HG02981 (cell line): ENCODE data around the gene OSCP1.
A peak's percentile ranks its signal among the peaks of the same experiment; 100 is the strongest.

Experiments
- ATAC-seq: cut with Tn5 transposase; IDR thresholded peaks from one replicate; pipeline ENCODE4 v1.9.1; 2021; ENCODE audit warnings: mild to moderate bottlenecking, moderate library complexity; ENCODE audit not compliant: unreplicated experiment

OSCP1 gene

DNA sequence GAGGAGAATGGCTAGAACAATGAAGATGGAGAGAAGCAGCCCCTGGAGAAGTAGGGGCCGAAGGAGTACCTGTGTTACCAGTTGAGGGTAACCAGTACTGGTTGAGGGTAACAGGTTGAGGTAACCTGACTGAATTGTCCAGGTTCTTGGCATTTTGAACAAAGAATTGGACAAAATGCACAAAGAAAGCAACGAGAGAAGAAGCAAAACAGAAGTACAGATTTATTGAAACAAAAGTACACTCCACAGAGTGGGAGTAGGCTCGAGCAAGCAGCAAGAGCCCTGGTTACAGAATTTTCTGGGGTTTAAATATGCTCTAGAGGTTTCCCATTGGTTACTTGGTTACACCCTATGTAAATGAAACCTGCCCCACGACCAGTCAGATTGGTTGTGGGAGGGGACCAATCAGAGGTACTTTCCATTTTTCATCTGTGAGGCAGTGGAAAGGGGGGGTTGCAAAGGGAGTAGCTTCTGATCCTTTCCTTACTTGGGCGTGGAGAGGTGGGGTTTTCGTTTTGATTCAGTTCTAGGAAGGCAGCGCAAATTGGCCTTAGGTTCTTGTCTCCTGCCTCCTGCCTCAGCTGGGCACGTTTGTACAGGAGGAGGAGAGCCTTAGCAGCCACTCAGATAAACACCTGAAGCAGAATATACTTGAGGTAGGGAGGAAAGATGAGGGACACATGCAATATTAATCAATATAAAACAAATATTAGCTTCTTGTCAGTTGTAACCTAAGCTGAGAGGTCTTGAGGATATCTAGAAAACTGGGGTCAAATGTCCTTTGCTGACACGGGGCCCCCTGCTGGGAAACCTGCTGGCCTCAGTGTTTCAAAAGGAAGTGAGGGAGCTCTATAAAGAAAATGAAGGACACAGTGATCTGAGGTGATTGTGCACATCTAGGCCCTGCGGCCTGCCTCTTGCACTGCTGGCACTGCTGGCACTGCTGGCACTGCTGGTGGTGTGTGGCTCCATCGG is 38.3 kb downstream of the OSCP1 start:
- no peak for ATAC-seq

DNA sequence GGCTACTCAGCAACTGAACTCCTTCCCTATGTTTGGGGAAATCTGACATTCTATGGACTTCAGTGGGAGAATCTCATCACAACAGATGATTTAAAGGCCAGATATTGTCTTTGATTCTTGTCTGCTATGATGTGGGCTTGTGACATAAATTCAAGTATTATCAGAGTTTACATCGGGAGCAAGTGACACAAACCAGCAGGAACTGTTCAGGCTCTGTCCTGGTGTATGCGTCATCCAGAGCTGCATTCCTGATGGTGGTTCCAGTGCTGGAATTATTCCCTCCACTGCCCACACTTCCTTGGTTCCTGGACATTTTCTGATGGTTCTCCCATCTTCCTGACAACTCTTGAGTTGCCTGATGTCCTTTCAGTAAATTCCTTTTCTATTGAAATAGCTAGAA is 41.8 kb downstream of the OSCP1 start:
- ATAC-seq, result no peak

DNA sequence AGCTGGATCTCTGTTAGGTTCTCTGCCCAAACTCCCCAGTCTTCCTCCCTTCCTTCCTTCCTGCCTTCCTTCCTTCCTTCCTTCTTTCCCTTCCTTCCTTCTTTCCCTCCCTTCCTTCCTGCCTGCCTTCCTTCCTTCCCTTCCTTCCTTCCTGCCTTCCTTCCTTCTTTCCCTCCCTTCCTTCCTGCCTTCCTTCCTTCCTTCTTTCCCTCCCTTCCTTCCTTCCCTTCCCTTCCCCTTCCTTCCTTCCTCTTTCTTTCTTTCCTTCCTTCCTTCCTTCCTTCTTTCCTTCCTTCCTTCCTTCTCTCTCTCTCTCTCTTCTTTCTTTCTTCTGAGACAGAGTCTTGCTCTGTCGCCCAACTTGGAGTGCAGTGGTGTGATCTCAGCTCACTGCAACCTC is 43.8 kb downstream of the OSCP1 start:
- no peak for ATAC-seq

GRCh38 chr1:36402504-36402890 is 47.8 kb downstream of the OSCP1 start:
- no peak for ATAC-seq

GRCh38 chr1:36401602-36402503 is 48.4 kb downstream of the OSCP1 start:
- ATAC-seq, result no peak

DNA sequence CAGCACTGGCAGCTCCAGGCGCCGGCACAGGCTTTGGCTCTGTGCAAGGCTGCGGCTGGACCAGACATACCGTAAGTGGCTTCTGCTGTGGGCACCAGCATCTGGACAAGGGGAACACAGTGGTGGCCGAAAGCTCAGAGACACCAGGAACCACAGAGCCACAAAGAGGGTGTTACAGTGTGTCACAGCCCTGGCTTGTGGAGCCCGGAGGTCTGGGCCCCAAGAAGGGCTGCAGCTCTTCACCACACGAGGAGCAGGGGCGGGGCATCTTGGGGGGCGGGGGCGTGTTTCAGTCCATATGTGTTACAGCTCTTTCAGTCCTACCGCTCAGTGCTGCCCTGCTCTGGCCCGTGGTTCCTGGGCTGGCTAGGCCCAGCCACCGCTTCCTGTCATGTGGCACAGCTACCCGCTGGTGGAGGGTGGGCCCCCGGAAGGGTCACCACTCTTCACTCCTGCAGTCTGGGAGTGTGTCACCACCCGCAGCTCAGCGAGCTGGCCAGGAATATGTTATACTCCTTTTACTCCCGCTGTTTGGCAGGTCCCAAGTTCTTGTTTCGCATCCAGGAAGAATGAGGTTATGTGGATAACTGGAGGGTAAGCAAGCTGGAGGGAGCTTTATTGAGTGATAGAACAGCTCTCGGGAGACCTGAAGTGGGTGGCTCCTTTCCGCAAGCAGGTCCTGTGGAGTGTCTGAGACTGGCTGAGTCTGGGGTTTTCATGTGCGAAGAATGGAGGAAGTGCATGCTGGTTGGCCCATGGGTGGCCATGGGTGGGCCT is 49.2 kb downstream of the OSCP1 start:
- peak; percentile 62 for ATAC-seq

DNA sequence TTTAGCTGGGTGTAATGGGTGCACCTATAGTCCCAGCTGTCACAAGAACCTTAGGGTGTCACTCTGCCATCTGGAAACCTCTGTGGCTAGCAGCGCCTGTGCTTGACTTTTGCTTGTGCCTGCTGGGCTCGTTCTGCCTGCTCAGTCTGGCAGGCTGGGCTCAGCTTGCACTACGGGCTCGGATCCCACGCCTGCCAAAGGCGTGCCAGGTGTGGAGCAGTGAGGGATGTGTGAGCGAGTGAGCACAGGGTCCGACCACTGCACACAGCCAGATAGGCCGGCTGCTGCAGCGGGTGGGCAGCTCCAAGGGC is 49.8 kb downstream of the OSCP1 start:
- no peak for ATAC-seq

GRCh38 chr1:36398370-36398977 is 51.8 kb downstream of the OSCP1 start:
- no peak for ATAC-seq

DNA sequence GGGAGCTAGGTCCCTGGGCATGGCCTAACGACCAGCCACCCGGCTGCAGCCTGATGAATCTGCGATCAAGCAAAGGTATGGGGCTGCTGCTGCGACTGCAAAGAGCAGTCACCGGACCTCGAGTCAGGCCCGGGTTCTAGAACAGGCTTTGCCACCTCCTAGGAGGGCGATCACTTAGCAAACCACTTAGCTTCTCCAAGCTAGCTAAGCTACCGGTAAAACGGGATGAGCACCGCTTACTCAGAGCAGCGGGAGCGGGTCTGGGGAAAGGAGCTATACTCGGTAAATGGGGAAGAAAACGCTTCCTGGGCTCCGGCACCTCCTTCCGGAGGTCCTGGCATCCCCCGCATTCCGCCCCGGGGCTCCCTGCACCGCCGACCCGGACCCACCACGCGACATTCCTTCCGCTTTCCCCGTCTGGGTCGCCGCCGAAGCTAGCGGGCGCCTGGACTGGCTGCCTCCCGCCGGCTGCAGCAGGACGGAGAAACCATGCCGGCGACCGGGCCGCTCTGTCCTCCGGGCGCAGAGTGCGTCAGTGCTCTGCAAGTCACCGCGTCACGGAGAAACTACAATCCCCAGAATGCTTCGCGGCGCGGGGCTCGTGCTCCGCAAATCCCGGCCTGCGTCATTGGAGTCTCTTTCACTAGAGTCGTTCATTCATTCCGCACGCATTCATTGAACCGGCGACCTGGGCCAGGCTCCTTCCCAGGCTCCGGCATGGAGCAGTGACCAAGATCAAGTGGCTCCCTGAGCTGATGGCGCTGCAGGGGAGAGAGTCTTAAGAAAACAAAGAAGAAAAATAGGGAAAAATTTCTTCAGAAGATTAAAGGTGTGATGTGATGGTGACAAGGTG is 52.6 kb downstream of the OSCP1 start, which contains the start of gene LSM10:
LSM10 (minus strand) TSS at position 531 of the 853 bp plus-strand sequence. CDS start 3,779 bp downstream, outside the sequence.
- ATAC-seq, result peak; percentile 63

GRCh38 chr1:36397083-36397377 is 53.2 kb downstream of the OSCP1 start:
- peak; percentile 13 for ATAC-seq

- no peak for ATAC-seq
These were observed 53.9 kb downstream of the OSCP1 start for GRCh38 chr1:36396359-36396758.

GRCh38 chr1:36393686-36394085 is 56.6 kb downstream of the OSCP1 start:
- no peak for ATAC-seq

- ATAC-seq, result no peak
These were observed 57.4 kb downstream of the OSCP1 start for GRCh38 chr1:36392836-36393235.

DNA sequence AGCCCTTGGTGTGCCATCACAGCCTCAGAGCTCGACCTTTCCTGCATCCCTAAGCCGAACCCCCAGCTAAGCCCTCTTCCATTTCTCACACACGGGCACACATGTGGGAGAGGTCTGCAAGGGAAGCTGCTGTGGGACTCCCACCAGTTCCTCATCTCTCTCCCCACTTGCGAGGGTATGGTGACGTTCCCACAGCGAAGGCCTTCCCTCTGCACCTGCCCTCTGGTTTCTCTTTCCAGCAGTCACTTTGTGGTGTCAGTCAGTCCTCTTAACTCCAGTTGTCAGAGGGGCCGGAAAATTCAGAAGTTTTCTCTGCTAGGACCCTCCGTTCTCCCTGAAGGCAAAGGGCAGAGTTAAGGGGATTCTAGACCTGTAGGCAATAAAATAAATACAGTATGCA is 59.0 kb downstream of the OSCP1 start:
- ATAC-seq, result no peak

- no peak for ATAC-seq
These were observed 59.8 kb downstream of the OSCP1 start for GRCh38 chr1:36390411-36390810.

DNA sequence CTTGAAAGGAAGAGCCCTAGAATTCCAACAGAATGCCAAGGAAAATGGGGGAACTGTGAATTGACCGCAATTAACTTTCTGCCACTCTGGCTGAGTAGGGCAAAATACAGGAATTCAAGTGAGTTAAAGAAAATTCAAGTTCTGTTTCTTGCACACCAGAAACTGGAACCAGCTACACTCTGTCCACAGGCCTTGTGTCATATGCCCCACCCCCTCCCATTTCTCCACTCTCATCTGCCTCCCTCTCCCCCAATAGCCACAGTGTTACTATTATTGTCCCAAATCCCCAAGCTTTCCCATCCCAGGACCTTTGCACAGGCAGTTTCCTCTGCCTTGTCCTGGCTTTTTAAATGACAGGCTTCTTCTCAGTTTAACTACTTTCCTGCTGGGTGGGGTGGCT is 60.3 kb downstream of the OSCP1 start:
- no peak for ATAC-seq

- no peak for ATAC-seq
These were observed 61.0 kb downstream of the OSCP1 start for GRCh38 chr1:36389261-36389660.

DNA sequence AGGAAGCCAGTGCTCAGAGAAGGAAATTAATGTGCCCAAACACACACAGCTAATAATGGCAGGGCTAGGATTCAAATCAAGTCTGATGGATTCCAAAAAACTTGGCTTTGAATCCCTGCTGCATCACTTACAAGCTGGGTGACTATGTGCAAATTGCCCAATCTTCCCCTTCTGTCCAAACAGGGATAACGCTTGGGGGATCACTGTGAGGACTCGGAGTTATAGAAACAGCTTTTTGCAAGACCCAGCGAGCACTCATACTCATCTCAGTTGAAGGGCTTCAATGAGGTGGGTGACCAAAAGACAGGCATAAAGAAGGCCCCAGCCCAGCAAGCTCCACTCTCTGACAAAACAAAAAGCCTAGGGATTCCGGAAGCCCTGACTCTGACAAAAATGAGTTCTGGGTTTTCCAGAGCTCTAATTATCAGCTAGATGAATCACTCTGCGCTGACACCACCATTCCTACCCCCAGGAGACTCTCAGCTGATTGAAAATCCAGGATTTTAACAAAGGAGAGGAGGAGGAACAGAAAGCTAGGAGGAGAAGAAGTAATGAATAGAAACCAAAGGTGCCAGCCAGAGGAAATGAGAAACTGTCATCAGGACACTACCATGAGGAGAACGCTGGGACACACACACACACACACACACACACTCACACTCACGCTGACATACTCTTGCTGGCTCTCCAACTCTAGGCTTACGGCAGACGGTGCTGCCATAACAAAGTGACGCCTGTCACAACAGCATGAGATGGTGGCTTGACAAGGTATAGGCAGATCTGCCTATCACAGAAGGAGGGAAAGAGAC is 62.9 kb downstream of the OSCP1 start:
- no peak for ATAC-seq
